ENCODE results near the gene ROBO2. TPM values are rescaled to one million over a fixed set of nuclear protein-coding genes. Genes with fewer than 3 reads are reported as not detected.

Gene ROBO2
- total and polyA plus RNA-seq, 4 donors, result 0.30 to 72.4 (median 3.3) TPM

- TF ChIP-seq CTCF (IDR thresholded peaks at IDR 0.05; ENCODE audit: control extremely low read depth, extremely low read depth), result no peak
- Histone ChIP-seq H3K4me1 (ENCODE audit: control insufficient read depth in 5 of 5, insufficient read depth in 5 of 5, low read length in 5 of 5) (peaks cover 0 to 6% (median 0%) of the 10 kb centered on the region in 5 donors), H3K36me3 (ENCODE audit: control insufficient read depth in 4 of 4, insufficient read depth in 4 of 4, low read length in 4 of 4) (no peaks in the 10 kb centered on the region), H3K9me3 (ENCODE audit: control insufficient read depth in 4 of 4, insufficient read depth in 3 of 4, low read length in 3 of 4) (no peaks in the 10 kb centered on the region), H3K27me3 (ENCODE audit: control insufficient read depth in 3 of 3, insufficient read depth in 3 of 3, low read length in 2 of 3) (no peaks in the 10 kb centered on the region), H3K9ac (ENCODE audit: insufficient read depth in 1 of 2, low read length in 2 of 2) (no peak overlapping the region), H3K4me3 (no peak overlapping the region), H3K27ac (ENCODE audit: low read depth in 1 of 2, low read length in 1 of 2) (no peak overlapping the region)
- WGBS, 2 donors, result 80 to 86% methylated on average over 7 of the region's 7 CpGs
- DNase-seq (no peak), ATAC-seq (ENCODE audit: insufficient read depth, low FRiP score) (no peak)
These were observed 110.1 kb downstream of the ROBO2 start for GRCh38 chr3:77150028-77150427.

- Histone ChIP-seq H3K36me3 (ENCODE audit: control insufficient read depth in 4 of 4, insufficient read depth in 4 of 4, low read length in 4 of 4) (no peaks in the 10 kb centered on the region), H3K4me3 (no peak overlapping the region), H3K9ac (ENCODE audit: insufficient read depth in 1 of 2, low read length in 2 of 2) (no peak overlapping the region), H3K4me1 (ENCODE audit: control insufficient read depth in 5 of 5, insufficient read depth in 5 of 5, low read length in 5 of 5) (peaks cover 0 to 6% (median 0%) of the 10 kb centered on the region in 5 donors), H3K9me3 (ENCODE audit: control insufficient read depth in 4 of 4, insufficient read depth in 3 of 4, low read length in 3 of 4) (no peaks in the 10 kb centered on the region), H3K27me3 (ENCODE audit: control insufficient read depth in 3 of 3, insufficient read depth in 3 of 3, low read length in 2 of 3) (no peaks in the 10 kb centered on the region), H3K27ac (ENCODE audit: low read depth in 1 of 2, low read length in 1 of 2) (no peak overlapping the region)
- no peak for DNase-seq
- no peak for ATAC-seq (ENCODE audit: insufficient read depth, low FRiP score)
- TF ChIP-seq CTCF (IDR thresholded peaks at IDR 0.05; ENCODE audit: control extremely low read depth, extremely low read depth), result no peak
These were observed 110.9 kb downstream of the ROBO2 start for GRCh38 chr3:77150759-77151158.

DNA sequence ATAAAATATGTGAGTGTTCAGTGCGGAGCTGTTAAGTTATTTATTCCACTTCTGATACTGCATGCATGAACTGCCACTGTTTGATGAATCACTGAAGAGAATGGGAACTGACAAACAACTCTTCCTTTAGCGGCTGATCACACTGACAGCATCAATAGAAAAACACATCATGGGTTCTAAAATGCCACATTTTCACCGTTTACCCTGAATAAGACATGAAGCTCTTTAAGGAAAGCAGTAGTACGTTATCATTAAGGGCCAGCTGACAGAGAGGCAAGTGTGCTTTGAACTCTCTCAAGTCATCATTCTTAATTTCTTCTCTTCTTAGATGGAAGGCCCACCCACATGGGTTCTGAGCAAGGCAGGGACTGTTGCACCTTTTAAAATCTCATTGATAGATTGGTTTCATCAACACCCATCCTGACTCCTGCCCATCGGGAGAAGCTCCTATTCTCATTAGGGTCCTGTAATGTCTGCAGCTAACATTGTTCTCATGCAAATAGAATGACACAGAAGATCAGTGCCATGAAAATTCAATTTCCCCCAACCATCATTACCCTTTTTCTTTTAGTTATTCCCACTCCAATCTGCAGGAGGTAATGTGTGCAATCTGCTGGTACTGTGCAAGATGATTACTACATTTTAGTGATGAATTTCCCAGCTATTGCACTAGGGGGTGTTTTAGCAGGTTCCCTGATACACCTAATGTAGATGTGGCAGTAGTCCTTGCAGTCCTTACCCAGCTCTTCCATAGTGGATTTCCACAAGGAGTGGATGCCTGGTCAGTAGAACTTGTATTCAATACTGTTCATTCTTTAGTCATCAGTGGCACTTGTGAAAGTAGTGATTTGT, 119.1 kb downstream of the ROBO2 start:
- Histone ChIP-seq H3K9me3 (ENCODE audit: control insufficient read depth in 4 of 4, insufficient read depth in 3 of 4, low read length in 3 of 4) (no peaks in the 10 kb centered on the region), H3K9ac (ENCODE audit: insufficient read depth in 1 of 2, low read length in 2 of 2) (no peak overlapping the region), H3K27me3 (ENCODE audit: control insufficient read depth in 3 of 3, insufficient read depth in 3 of 3, low read length in 2 of 3) (no peaks in the 10 kb centered on the region), H3K4me3 (no peak overlapping the region), H3K27ac (ENCODE audit: low read depth in 1 of 2, low read length in 1 of 2) (no peak overlapping the region), H3K36me3 (ENCODE audit: control insufficient read depth in 4 of 4, insufficient read depth in 4 of 4, low read length in 4 of 4) (peaks cover 0 to 5% (median 0%) of the 10 kb centered on the region in 4 donors), H3K4me1 (ENCODE audit: control insufficient read depth in 5 of 5, insufficient read depth in 5 of 5, low read length in 5 of 5) (no peaks in the 10 kb centered on the region)
- no peak for TF ChIP-seq CTCF (IDR thresholded peaks at IDR 0.05; ENCODE audit: control extremely low read depth, extremely low read depth)
- 64 to 78% methylated on average over 5 of the region's 5 CpGs for WGBS, 2 donors
- no peak for ATAC-seq (ENCODE audit: insufficient read depth, low FRiP score)
- DNase-seq, result no peak
